GM23338 (cell line): ENCODE results near the gene MCM9. TPM values are rescaled to one million over a fixed set of nuclear protein-coding genes. Genes with fewer than 3 reads are reported as not detected.

ENCODE experiments used
- ATAC-seq: fragments of 200-7000 bp; cut with Tn5 transposase; 3 replicates; pipeline ENCODE4 v1.9.1; 2020
- DNase-seq: peaks from one replicate; pipeline ENCODE4 v3.0.0-alpha.2; 2015; ENCODE audit warnings: low spot score
- H2AFZ ChIP-seq: fragments of 200-600 bp; sonication (generic); 2 replicates; pipeline ENCODE4 v1.8.0; 2016; ENCODE audit warnings: antibody characterized with exemption, mild to moderate bottlenecking, moderate library complexity
- H3F3A ChIP-seq: fragments of 200-600 bp; sonication (generic); replicated peaks from 2 replicates; pipeline ENCODE4 v1.8.0; 2017; ENCODE audit warnings: antibody characterized with exemption, mixed run types, low read depth
- H3K27ac ChIP-seq: fragments of 200-600 bp; sonication (generic); 2 replicates; pipeline ENCODE4 v1.6.1; 2016; ENCODE audit warnings: low read depth
- H3K27me3 ChIP-seq: fragments of 200-600 bp; sonication (generic); 2 replicates; pipeline ENCODE4 v1.8.0; 2016; ENCODE audit warnings: mild to moderate bottlenecking, mixed run types, moderate library complexity; ENCODE audit not compliant: insufficient read depth
- H3K36me3 ChIP-seq: fragments of 200-600 bp; sonication (generic); 2 replicates; pipeline ENCODE4 v1.8.0; 2016; ENCODE audit warnings: mild to moderate bottlenecking; ENCODE audit not compliant: insufficient read depth
- H3K4me1 ChIP-seq: fragments of 200-600 bp; sonication (generic); 2 replicates; pipeline ENCODE4 v1.8.0; 2016; ENCODE audit warnings: mild to moderate bottlenecking, moderate library complexity; ENCODE audit not compliant: insufficient read depth
- H3K4me2 ChIP-seq: fragments of 200-600 bp; sonication (generic); 2 replicates; pipeline ENCODE4 v1.7.1; 2017; ENCODE audit warnings: mixed run types
- H3K4me3 ChIP-seq: fragments of 200-600 bp; sonication (generic); 2 replicates; pipeline ENCODE4 v1.6.1; 2016; ENCODE audit warnings: mixed run types
- H3K79me2 ChIP-seq: fragments of 200-600 bp; sonication (generic); replicated peaks from 2 replicates; pipeline ENCODE4 v1.8.0; 2017; ENCODE audit warnings: mild to moderate bottlenecking; ENCODE audit not compliant: insufficient read depth
- H3K9me2 ChIP-seq: fragments of 200-600 bp; sonication (generic); 2 replicates; pipeline ENCODE4 v1.8.0; 2017; ENCODE audit not compliant: insufficient read depth
- H4K20me1 ChIP-seq: fragments of 200-600 bp; sonication (generic); replicated peaks from 2 replicates; pipeline ENCODE4 v1.8.0; 2017; ENCODE audit warnings: mild to moderate bottlenecking; ENCODE audit not compliant: insufficient read depth
- H3K27ac Mint-ChIP-seq: 2 replicates; pipeline ENCODE4 v1.8.0; 2020; ENCODE audit warnings: inconsistent platforms, mild to moderate bottlenecking, moderate library complexity, mixed read lengths
- H3K27me3 Mint-ChIP-seq: 3 replicates; pipeline ENCODE4 v1.8.0; 2022; ENCODE audit warnings: low read depth, mild to moderate bottlenecking, moderate library complexity, mixed read lengths, inconsistent platforms; ENCODE audit not compliant: insufficient read depth, poor library complexity
- H3K36me3 Mint-ChIP-seq: 3 replicates; pipeline ENCODE4 v1.8.0; 2021; ENCODE audit warnings: low read depth, mild to moderate bottlenecking, inconsistent platforms, moderate library complexity, mixed read lengths
- H3K4me1 Mint-ChIP-seq: 3 replicates; pipeline ENCODE4 v1.8.0; 2020; ENCODE audit warnings: mild to moderate bottlenecking, inconsistent platforms, mixed read lengths
- H3K4me3 Mint-ChIP-seq: 3 replicates; pipeline ENCODE4 v1.8.0; 2021; ENCODE audit warnings: moderate library complexity, mild to moderate bottlenecking, inconsistent platforms, mixed read lengths
- H3K9me3 Mint-ChIP-seq: 3 replicates; pipeline ENCODE4 v1.8.0; 2020; ENCODE audit warnings: moderate library complexity, mild to moderate bottlenecking, inconsistent platforms, mixed read lengths
- CREB1 ChIP-seq: fragments of 250-450 bp; sonication (Bioruptor Pico); IDR thresholded peaks from 2 replicates; pipeline ENCODE4 v1.5.0; 2020; ENCODE audit warnings: low read depth, mild to moderate bottlenecking, moderate library complexity
- EZH2 ChIP-seq: fragments of 200-600 bp; sonication (generic); IDR thresholded peaks from one replicate; pipeline ENCODE4 v1.8.0; 2017; ENCODE audit warnings: antibody characterized with exemption, mild to moderate bottlenecking, low read depth; ENCODE audit not compliant: unreplicated experiment
- EZH2phosphoT487 ChIP-seq: fragments of 200-600 bp; sonication (generic); IDR thresholded peaks from one replicate; pipeline ENCODE4 v1.8.1; 2018; ENCODE audit warnings: antibody characterized with exemption; ENCODE audit not compliant: unreplicated experiment
- JUNB ChIP-seq: IDR thresholded peaks from one replicate; pipeline ENCODE4 v1.6.1; 2016; ENCODE audit warnings: antibody characterized with exemption; ENCODE audit not compliant: unreplicated experiment
- NANOG ChIP-seq: IDR thresholded peaks from 2 replicates; pipeline ENCODE4 v1.6.1; 2016; ENCODE audit warnings: antibody characterized with exemption, borderline replicate concordance
- STAT1 ChIP-seq: IDR thresholded peaks from one replicate; pipeline ENCODE4 v1.6.1; 2016; ENCODE audit warnings: antibody characterized with exemption; ENCODE audit not compliant: unreplicated experiment
- ZNF114 ChIP-seq: fragments of 250-450 bp; sonication (Bioruptor Pico); IDR thresholded peaks from 2 replicates; pipeline ENCODE4 v1.5.0; 2020; ENCODE audit warnings: mild to moderate bottlenecking, moderate library complexity
- ZNF331 ChIP-seq: fragments of 250-450 bp; sonication (Bioruptor Pico); IDR thresholded peaks from 2 replicates; pipeline ENCODE4 v1.5.0; 2020; ENCODE audit warnings: low read depth, mild to moderate bottlenecking, moderate library complexity
- ZNF462 ChIP-seq: fragments of 250-450 bp; sonication (Bioruptor Pico); IDR thresholded peaks from 2 replicates; pipeline ENCODE4 v1.5.0; 2020; ENCODE audit warnings: mild to moderate bottlenecking, moderate library complexity
- polyA plus RNA-seq: library from polyadenylated mRNA; unstranded; fragments of >200 nt; fragmentation: Nextera tagmentation; extraction: Ambion mirVana; gene quantifications from 2 replicates; pipeline ENCODE4 v1.2.1, GENCODE V29; 2016
- total RNA-seq: library from RNA; depleted of rRNA; stranded (reverse); fragments of >200 nt; shearing (Covaris generic); gene quantifications from 2 replicates; pipeline ENCODE4 v1.2.3, GENCODE V29; 2014

MCM9 gene
- total and polyA plus RNA-seq, 2 experiments from 2014 or later: 14.9 to 16.6 TPM

GRCh38 chr6:118945217-118945616, 10.3 kb upstream of the MCM9 start (continued):
- TF ChIP-seq ZNF462 (CRISPR knock-in tag) (no peak), ZNF114 (CRISPR knock-in tag) (no peak), NANOG (no peak)

GRCh38 chr6:118940770-118941169, 5.8 kb upstream of the MCM9 start:
- H3K4me3 Mint-ChIP-seq: no peak overlapping the region
- H3K36me3 ChIP-seq: peaks cover 3% of the 10 kb centered on the region; the same call in 1 of the 2 replicates
- TF ChIP-seq JUNB (no peak), ZNF331 (CRISPR knock-in tag) (no peak), NANOG (no peak), CREB1 (no peak), STAT1 (no peak), ZNF114 (CRISPR knock-in tag) (no peak), EZH2 (no peak), EZH2phosphoT487 (no peak), ZNF462 (CRISPR knock-in tag) (no peak)

More at GRCh38 chr6:118940770-118941169, 5.8 kb upstream of the MCM9 start:
- Histone ChIP-seq H3K9me2 (no peaks in the 10 kb centered on the region; the same call in 1 of the 2 replicates), H3K4me2 (no peak overlapping the region), H2AFZ (no peak overlapping the region), H3K27me3 (no peaks in the 10 kb centered on the region), H4K20me1 (no peaks in the 10 kb centered on the region), H3K27ac (no peak overlapping the region), H3K79me2 (peaks cover 49% of the 10 kb centered on the region), H3K4me1 (0 out of 2 replicates have a peak, but pooled peaks cover 3% of the 10 kb centered on the region), H3F3A (no peaks in the 10 kb centered on the region), H3K4me3 (no peak overlapping the region)
- Mint-ChIP-seq H3K36me3 (peaks cover 87% of the 10 kb centered on the region), H3K4me1 (peaks cover 2% of the 10 kb centered on the region), H3K27me3 (peaks cover 6% of the 10 kb centered on the region), H3K27ac (no peak overlapping the region), H3K9me3 (peaks cover 71% of the 10 kb centered on the region)
- ATAC-seq (no peak), DNase-seq (no peak)
